Neutrophil (primary cell): Measurements from ENCODE around the gene ARHGEF11.
A peak's percentile ranks its signal among the peaks of the same experiment; 100 is the strongest.
"Not testable (repeated sequence)": the region's sequence is repeated elsewhere in the genome, so short reads cannot be mapped to it uniquely, and the experiment has no call there.

ENCODE experiments used
- H3K27ac ChIP-seq: fragments of 200-600 bp; sonication (generic); 2 replicates; pipeline ENCODE4 v1.5.1; 2016; ENCODE audit warnings: mild to moderate bottlenecking, moderate library complexity
- H3K27me3 ChIP-seq: fragments of 200-600 bp; sonication (generic); 2 replicates; pipeline ENCODE4 v1.6.0; 2016; ENCODE audit warnings: mild to moderate bottlenecking
- H3K36me3 ChIP-seq: fragments of 200-600 bp; sonication (generic); 2 replicates; pipeline ENCODE4 v1.5.1; 2017
- H3K4me1 ChIP-seq, 2 experiments: fragments of 200-600 bp in 1 of 2; sonication (generic) in 1 of 2; 1 replicate in 1 of 2; 2 replicates in 1 of 2; pipeline versions ENCODE4 v1.5.1 to v1.6.1; 2013 to 2016; ENCODE audit warnings: low read depth in 1 of 2, low read length in 1 of 2, mild to moderate bottlenecking in 1 of 2, moderate library complexity in 1 of 2; ENCODE audit not compliant: control insufficient read depth in 1 of 2, insufficient read depth in 1 of 2
- H3K4me3 ChIP-seq, 2 experiments: fragments of 200-600 bp in 1 of 2; sonication (generic) in 1 of 2; 1 replicate in 1 of 2; 2 replicates in 1 of 2; pipeline ENCODE4 v1.5.1; 2013 to 2016; ENCODE audit warnings: low read depth in 1 of 2, low read length in 1 of 2, mild to moderate bottlenecking in 1 of 2, moderate library complexity in 1 of 2
- H3K9me3 ChIP-seq: fragments of 200-600 bp; sonication (generic); 2 replicates; pipeline ENCODE4 v1.5.1; 2016
- CTCF ChIP-seq: fragments of 200-600 bp; sonication (generic); IDR thresholded peaks from 2 replicates; pipeline ENCODE4 v1.5.1; 2016; ENCODE audit warnings: antibody characterized with exemption

ARHGEF11 gene

DNA sequence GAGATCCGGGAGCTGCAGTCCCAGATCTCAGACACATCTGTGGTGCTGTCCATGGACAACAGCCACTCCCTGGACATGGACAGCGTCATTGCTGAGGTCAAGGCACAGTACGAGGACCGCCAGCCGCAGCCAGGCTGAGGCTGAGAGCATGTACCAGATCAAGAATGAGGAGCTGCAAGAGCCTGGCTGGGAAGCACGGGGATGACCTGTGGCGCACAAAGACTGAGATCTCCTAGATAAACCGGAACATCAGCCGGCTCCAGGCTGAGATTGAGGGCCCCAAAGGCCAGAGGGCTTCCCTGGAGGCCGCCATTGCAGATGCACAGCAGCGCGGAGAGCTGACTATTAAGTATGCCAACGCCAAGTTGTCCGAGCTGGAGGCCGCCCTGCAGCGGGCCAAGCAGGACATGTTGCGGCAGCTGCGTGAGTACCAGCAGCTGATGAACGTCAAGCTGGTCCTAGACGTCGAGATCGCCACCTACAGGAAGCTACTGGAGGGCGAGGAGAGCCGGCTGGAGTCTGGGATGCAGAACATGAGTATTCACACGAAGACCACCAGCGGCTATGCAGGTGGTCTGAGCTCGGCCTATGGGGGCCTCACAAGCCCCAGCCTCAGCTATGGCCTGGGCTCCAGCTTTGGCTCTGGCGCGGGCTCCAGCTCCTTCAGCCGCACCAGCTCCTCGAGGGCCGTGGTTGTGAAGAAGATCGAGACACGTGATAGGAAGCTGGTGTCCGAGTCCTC, 28.6 kb upstream of the ARHGEF11 start:
- Histone ChIP-seq H3K4me1 (no peaks in the 10 kb centered on the region), H3K9me3 (no peaks in the 10 kb centered on the region), H3K27ac (no peak overlapping the region), H3K36me3 (no peaks in the 10 kb centered on the region), H3K4me3 (no peak overlapping the region), H3K27me3 (peaks cover 64% of the 10 kb centered on the region)
- no peak for TF ChIP-seq CTCF

- no peak overlapping the region for H3K4me3 ChIP-seq
- H3K9me3 ChIP-seq = no peaks in the 10 kb centered on the region
- no peaks in the 10 kb centered on the region for H3K4me1 ChIP-seq
- peaks cover 33% of the 10 kb centered on the region for H3K27me3 ChIP-seq
- no peak for TF ChIP-seq CTCF
- H3K36me3 ChIP-seq = no peaks in the 10 kb centered on the region
- no peak overlapping the region for H3K27ac ChIP-seq
Observed at GRCh38 chr1:157069601-157070000, 24.1 kb upstream of the ARHGEF11 start.

DNA sequence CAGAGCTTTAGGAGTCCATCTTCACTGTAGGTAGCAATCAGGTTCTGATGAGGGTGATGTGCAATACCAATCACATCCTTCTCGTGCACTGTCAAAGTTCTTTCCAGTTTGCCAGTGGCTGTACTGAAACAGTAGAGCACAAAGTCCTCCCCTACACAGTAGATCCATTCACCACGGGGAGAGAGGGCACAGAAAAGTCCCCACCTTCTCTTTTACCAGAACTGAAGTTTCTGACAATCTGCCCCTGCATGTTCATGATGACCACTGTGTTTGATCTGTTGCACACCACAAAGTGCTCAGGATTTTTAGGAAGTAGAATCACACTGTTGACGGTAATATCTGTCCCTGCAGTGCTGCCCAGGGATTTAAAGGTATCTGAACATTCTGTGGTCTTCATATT, 13.7 kb upstream of the ARHGEF11 start:
- not testable (repeated sequence) for H3K9me3 ChIP-seq, H3K4me3 ChIP-seq

GRCh38 chr1:157056269-157056668, 10.7 kb upstream of the ARHGEF11 start:
- H3K4me3 ChIP-seq = no peak overlapping the region
- H3K4me1 ChIP-seq = no peaks in the 10 kb centered on the region
- no peaks in the 10 kb centered on the region for H3K9me3 ChIP-seq
- no peaks in the 10 kb centered on the region for H3K36me3 ChIP-seq
- no peak for TF ChIP-seq CTCF
- H3K27ac ChIP-seq = no peak overlapping the region
- peaks cover 3% of the 10 kb centered on the region for H3K27me3 ChIP-seq

More for the DNA sequence above, 13.7 kb upstream of the ARHGEF11 start:
- H3K36me3 ChIP-seq, H3K27ac ChIP-seq, H3K27me3 ChIP-seq, H3K4me1 ChIP-seq: not testable (repeated sequence)

GRCh38 chr1:157055729-157056128, 10.2 kb upstream of the ARHGEF11 start:
- H3K27me3 ChIP-seq, H3K4me3 ChIP-seq, H3K9me3 ChIP-seq, H3K36me3 ChIP-seq, H3K27ac ChIP-seq, H3K4me1 ChIP-seq: not testable (repeated sequence)

DNA sequence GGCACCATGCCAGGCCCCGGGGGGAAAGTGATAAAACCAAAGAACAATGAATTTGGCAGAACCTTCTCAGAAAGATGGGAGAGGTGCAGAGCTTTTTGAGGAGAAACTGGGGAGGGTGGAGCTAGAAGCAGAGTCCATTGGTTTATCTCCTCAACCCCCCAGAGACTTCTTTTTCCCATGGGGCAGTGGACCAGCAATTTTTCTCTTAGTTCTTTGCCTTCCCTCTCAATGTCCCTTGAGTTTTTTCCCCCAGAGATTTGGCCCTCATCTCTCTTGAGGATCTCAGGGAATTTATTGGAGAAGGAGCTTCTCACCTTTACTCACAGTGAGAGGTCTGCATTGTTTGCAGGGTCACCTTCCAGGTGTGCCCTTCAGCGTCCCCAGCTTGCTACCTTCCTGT, 5.3 kb upstream of the ARHGEF11 start:
- Histone ChIP-seq H3K9me3 (no peaks in the 10 kb centered on the region), H3K4me1 (peaks cover 5 to 8% of the 10 kb centered on the region in 2 experiments), H3K27me3 (peaks cover 55% of the 10 kb centered on the region), H3K27ac (no peak overlapping the region), H3K4me3 (no peak overlapping the region), H3K36me3 (no peaks in the 10 kb centered on the region)
- TF ChIP-seq CTCF = no peak

- Histone ChIP-seq H3K27ac (no peak overlapping the region), H3K4me1 (peaks cover 11 to 16% of the 10 kb centered on the region in 2 experiments), H3K4me3 (peak overlapping the region in 1 of 2 experiments; percentile 67), H3K36me3 (no peaks in the 10 kb centered on the region), H3K27me3 (peaks cover 84% of the 10 kb centered on the region), H3K9me3 (no peaks in the 10 kb centered on the region)
- TF ChIP-seq CTCF = no peak
Observed at GRCh38 chr1:157047062-157047410, 1.5 kb upstream of the ARHGEF11 start.
